MM.1S (cell line): ENCODE results near the gene LRMDA.

Experiments used
- EZH2 ChIP-seq: fragments of 300-600 bp; sonication (generic); optimal IDR thresholded peaks from 2 replicates; pipeline ENCODE3; 2017; ENCODE audit warnings: low read depth, mild to moderate bottlenecking, antibody characterized with exemption, low read length, mixed read lengths
- TF ChIP-seq, protein P1 (sequence below): fragments of 300-600 bp; sonication (generic); IDR thresholded peaks from 2 replicates; pipeline ENCODE4 v1.5.1; 2016; ENCODE audit warnings: antibody characterized with exemption, low read length, mixed read lengths

DNA sequence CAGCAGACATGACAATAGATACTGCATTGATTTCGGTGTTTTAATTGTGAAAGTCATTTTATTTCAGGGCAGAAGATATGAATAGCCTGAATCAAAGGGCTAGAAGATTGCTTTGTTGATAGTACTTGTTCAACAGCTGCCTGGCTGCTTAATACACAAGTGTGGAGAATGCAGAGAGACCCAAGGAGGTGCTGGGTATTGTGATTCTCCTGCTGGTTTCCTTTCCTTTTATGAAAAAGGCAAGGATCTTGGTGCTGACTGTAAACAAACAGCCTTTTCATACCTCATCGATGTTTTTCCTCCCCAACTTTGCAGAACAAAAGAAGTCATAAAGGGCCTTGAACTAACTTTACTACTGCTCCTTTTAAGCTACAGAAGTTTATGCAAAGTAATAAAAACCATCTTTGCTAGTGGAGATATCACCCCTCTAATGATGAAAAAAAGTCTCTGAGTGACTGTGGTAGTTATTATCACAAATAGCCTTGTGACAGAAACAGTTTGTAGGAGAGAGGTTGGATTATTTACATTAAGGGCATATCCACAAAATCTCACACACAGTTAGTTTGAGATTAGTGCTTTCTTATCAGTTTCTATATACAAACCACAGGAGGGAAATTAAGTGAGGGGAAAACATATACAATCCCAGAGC lies 800.0 kb downstream of the LRMDA start:
- TF ChIP-seq, protein P1, sequence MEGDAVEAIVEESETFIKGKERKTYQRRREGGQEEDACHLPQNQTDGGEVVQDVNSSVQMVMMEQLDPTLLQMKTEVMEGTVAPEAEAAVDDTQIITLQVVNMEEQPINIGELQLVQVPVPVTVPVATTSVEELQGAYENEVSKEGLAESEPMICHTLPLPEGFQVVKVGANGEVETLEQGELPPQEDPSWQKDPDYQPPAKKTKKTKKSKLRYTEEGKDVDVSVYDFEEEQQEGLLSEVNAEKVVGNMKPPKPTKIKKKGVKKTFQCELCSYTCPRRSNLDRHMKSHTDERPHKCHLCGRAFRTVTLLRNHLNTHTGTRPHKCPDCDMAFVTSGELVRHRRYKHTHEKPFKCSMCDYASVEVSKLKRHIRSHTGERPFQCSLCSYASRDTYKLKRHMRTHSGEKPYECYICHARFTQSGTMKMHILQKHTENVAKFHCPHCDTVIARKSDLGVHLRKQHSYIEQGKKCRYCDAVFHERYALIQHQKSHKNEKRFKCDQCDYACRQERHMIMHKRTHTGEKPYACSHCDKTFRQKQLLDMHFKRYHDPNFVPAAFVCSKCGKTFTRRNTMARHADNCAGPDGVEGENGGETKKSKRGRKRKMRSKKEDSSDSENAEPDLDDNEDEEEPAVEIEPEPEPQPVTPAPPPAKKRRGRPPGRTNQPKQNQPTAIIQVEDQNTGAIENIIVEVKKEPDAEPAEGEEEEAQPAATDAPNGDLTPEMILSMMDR: no peak
- no peak for TF ChIP-seq EZH2
